ENCODE measurements around the gene NDP. TPM values are rescaled to one million over a fixed set of nuclear protein-coding genes. Genes with fewer than 3 reads are reported as not detected.

Gene NDP
- total RNA-seq, 1 donor from 2014 or later: not detected

- FAIRE-seq: peak; percentile 29
- H3K36me3 Mint-ChIP-seq (ENCODE audit: low read depth, unreplicated experiment): no peaks in the 10 kb centered on the region
- no peak for TF ChIP-seq EZH2 (IDR thresholded peaks at IDR 0.05; ENCODE audit: insufficient read depth, low read length)
- no peak for TF ChIP-seq CTCF (IDR thresholded peaks at IDR 0.05; ENCODE audit: insufficient read depth, low read depth, low read length)
Observed at GRCh38 chrX:43956034-43956433, 17.2 kb downstream of the NDP start.

GRCh38 chrX:43953218-43953617 is 20.0 kb downstream of the NDP start:
- H3K36me3 ChIP-seq (ENCODE audit: insufficient read depth, low read length): no peaks in the 10 kb centered on the region
- H3K4me3 Mint-ChIP-seq (ENCODE audit: unreplicated experiment): no peak overlapping the region

More at GRCh38 chrX:43956034-43956433, 17.2 kb downstream of the NDP start:
- Histone ChIP-seq H3K4me1 (ENCODE audit: insufficient read depth, low read length) (no peaks in the 10 kb centered on the region), H2AFZ (ENCODE audit: low read depth, low read length) (no peak overlapping the region), H4K20me1 (ENCODE audit: insufficient read depth, low read length) (no peaks in the 10 kb centered on the region), H3K27me3 (ENCODE audit: insufficient read depth, low read length) (no peaks in the 10 kb centered on the region), H3K9ac (ENCODE audit: low read length) (no peak overlapping the region), H3K4me3 (ENCODE audit: insufficient read depth, low read depth, low read length) (no peak overlapping the region), H3K36me3 (ENCODE audit: insufficient read depth, low read length) (no peaks in the 10 kb centered on the region), H3K9me3 (ENCODE audit: insufficient read depth, low read depth, low read length) (no peaks in the 10 kb centered on the region), H3K79me2 (ENCODE audit: insufficient read depth, low read length) (no peaks in the 10 kb centered on the region), H3K4me2 (ENCODE audit: low read length) (no peak overlapping the region), H3K27ac (ENCODE audit: low read depth, low read length) (no peak overlapping the region)
- Mint-ChIP-seq H3K27me3 (ENCODE audit: low read depth, unreplicated experiment) (peaks cover 2% of the 10 kb centered on the region), H3K4me1 (ENCODE audit: low read depth, unreplicated experiment) (peaks cover 2% of the 10 kb centered on the region), H3K9me3 (ENCODE audit: unreplicated experiment) (no peaks in the 10 kb centered on the region), H3K27ac (ENCODE audit: unreplicated experiment) (no peak overlapping the region), H3K4me3 (ENCODE audit: unreplicated experiment) (no peak overlapping the region)
- no peak for DNase-seq (ENCODE audit: low read depth)

More at GRCh38 chrX:43953218-43953617, 20.0 kb downstream of the NDP start:
- Histone ChIP-seq H3K79me2 (ENCODE audit: insufficient read depth, low read length) (no peaks in the 10 kb centered on the region), H3K4me1 (ENCODE audit: insufficient read depth, low read length) (no peaks in the 10 kb centered on the region), H2AFZ (ENCODE audit: low read depth, low read length) (no peak overlapping the region), H3K9ac (ENCODE audit: low read length) (no peak overlapping the region), H3K4me3 (ENCODE audit: insufficient read depth, low read depth, low read length) (no peak overlapping the region), H3K27me3 (ENCODE audit: insufficient read depth, low read length) (no peaks in the 10 kb centered on the region), H4K20me1 (ENCODE audit: insufficient read depth, low read length) (no peaks in the 10 kb centered on the region), H3K4me2 (ENCODE audit: low read length) (no peak overlapping the region), H3K9me3 (ENCODE audit: insufficient read depth, low read depth, low read length) (no peaks in the 10 kb centered on the region), H3K27ac (ENCODE audit: low read depth, low read length) (no peak overlapping the region)
- TF ChIP-seq EZH2 (IDR thresholded peaks at IDR 0.05; ENCODE audit: insufficient read depth, low read length) (no peak), CTCF (IDR thresholded peaks at IDR 0.05; ENCODE audit: insufficient read depth, low read depth, low read length) (no peak)
- Mint-ChIP-seq H3K4me1 (ENCODE audit: low read depth, unreplicated experiment) (peaks cover 2% of the 10 kb centered on the region), H3K9me3 (ENCODE audit: unreplicated experiment) (no peaks in the 10 kb centered on the region), H3K36me3 (ENCODE audit: low read depth, unreplicated experiment) (no peaks in the 10 kb centered on the region), H3K27ac (ENCODE audit: unreplicated experiment) (no peak overlapping the region), H3K27me3 (ENCODE audit: low read depth, unreplicated experiment) (peaks cover 2% of the 10 kb centered on the region)
- peak; percentile 84 for DNase-seq (ENCODE audit: low read depth)
- FAIRE-seq: no peak
